Measurements from ENCODE around the gene ANKRD11. TPM values are rescaled to one million over a fixed set of nuclear protein-coding genes. Genes with fewer than 3 reads are reported as not detected.

Gene ANKRD11
- total RNA-seq, 1 experiment from 2014 or later = 99.4 TPM

DNA sequence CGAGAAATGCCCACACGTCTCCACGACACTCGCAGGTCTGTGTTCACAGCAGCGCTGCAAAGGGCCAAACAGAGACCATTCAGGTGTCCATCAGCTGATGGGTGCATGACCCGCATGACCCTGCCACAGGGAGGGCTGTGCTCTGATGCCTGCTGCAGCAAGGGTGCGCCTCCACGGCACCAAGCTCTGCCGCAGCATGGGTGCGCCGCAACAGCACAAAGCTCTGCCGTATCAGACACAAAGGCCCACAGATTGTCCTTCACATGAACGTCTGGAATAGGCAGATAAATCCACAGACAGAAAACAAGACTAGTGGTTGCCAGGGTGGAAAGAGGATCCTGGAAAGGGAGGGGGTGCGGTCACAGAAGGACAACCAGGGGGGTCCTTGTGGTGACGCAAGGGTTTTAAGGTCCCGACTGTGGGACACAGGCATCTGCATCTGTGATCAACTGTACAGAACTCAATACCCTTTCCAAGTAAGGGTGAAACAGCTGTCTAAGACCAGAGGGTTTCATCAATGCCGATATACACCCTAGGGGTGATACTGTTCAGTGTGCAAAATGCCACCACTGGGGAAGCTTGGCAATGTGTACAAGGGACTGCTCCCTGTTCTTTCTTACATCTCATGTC lies 121.0 kb downstream of the ANKRD11 start:
- intact Hi-C loops (cut with micrococcal nuclease; ENCODE audit: unreplicated experiment) (no loop called here), in situ Hi-C loops (cut with HindIII; ENCODE audit: low pct_unique_long_range_greater_than_20kb, low sequenced_read_pairs) (no loop called here)
- Histone ChIP-seq H3K4me3 (ENCODE audit: low read depth in 2 of 2, low read length in 2 of 2) (no peak overlapping the region), H3K36me3 (ENCODE audit: control insufficient read depth, insufficient read depth, low read length) (no peaks in the 10 kb centered on the region), H3K9me3 (ENCODE audit: control insufficient read depth, insufficient read depth, low read depth, low read length) (no peaks in the 10 kb centered on the region), H3K27ac (ENCODE audit: low read length) (0 out of 2 replicates have a peak overlapping the region, but pooled peaks have one; percentile 23), H3K4me1 (ENCODE audit: control insufficient read depth, insufficient read depth, low read length) (peaks cover 60% of the 10 kb centered on the region), H3K27me3 (ENCODE audit: control insufficient read depth, insufficient read depth, low read length) (no peaks in the 10 kb centered on the region)
- TF ChIP-seq, protein P1, sequence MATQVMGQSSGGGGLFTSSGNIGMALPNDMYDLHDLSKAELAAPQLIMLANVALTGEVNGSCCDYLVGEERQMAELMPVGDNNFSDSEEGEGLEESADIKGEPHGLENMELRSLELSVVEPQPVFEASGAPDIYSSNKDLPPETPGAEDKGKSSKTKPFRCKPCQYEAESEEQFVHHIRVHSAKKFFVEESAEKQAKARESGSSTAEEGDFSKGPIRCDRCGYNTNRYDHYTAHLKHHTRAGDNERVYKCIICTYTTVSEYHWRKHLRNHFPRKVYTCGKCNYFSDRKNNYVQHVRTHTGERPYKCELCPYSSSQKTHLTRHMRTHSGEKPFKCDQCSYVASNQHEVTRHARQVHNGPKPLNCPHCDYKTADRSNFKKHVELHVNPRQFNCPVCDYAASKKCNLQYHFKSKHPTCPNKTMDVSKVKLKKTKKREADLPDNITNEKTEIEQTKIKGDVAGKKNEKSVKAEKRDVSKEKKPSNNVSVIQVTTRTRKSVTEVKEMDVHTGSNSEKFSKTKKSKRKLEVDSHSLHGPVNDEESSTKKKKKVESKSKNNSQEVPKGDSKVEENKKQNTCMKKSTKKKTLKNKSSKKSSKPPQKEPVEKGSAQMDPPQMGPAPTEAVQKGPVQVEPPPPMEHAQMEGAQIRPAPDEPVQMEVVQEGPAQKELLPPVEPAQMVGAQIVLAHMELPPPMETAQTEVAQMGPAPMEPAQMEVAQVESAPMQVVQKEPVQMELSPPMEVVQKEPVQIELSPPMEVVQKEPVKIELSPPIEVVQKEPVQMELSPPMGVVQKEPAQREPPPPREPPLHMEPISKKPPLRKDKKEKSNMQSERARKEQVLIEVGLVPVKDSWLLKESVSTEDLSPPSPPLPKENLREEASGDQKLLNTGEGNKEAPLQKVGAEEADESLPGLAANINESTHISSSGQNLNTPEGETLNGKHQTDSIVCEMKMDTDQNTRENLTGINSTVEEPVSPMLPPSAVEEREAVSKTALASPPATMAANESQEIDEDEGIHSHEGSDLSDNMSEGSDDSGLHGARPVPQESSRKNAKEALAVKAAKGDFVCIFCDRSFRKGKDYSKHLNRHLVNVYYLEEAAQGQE (IDR thresholded peaks at IDR 0.05; ENCODE audit: insufficient read depth in 1 of 2, low read depth in 2 of 2, low read length in 1 of 2) = no peak
- TF ChIP-seq, protein P2, sequence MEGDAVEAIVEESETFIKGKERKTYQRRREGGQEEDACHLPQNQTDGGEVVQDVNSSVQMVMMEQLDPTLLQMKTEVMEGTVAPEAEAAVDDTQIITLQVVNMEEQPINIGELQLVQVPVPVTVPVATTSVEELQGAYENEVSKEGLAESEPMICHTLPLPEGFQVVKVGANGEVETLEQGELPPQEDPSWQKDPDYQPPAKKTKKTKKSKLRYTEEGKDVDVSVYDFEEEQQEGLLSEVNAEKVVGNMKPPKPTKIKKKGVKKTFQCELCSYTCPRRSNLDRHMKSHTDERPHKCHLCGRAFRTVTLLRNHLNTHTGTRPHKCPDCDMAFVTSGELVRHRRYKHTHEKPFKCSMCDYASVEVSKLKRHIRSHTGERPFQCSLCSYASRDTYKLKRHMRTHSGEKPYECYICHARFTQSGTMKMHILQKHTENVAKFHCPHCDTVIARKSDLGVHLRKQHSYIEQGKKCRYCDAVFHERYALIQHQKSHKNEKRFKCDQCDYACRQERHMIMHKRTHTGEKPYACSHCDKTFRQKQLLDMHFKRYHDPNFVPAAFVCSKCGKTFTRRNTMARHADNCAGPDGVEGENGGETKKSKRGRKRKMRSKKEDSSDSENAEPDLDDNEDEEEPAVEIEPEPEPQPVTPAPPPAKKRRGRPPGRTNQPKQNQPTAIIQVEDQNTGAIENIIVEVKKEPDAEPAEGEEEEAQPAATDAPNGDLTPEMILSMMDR (IDR thresholded peaks at IDR 0.05) = no peak
- no peak for TF ChIP-seq POLR2AphosphoS5 (IDR thresholded peaks at IDR 0.05; ENCODE audit: low read depth, low read length)
- TF ChIP-seq SIN3A (IDR thresholded peaks at IDR 0.05; ENCODE audit: borderline replicate concordance, insufficient read depth, low read depth, low read length) = no peak
- TF ChIP-seq TCF7L2 (IDR thresholded peaks at IDR 0.05; ENCODE audit: low read depth, low read length) = no peak
- CTCF ChIA-PET = interaction anchor here (0.6 kb wide), 1 partner anchor 76 kb away, joined by 5 read pairs; no protein-coding TSS in a partner anchor
- no peak for ATAC-seq
- DNase-seq (ENCODE audit: low read depth, low spot score) = no peak
- BruUV-seq (replicated peaks) = no TSS peak
- POLR2A ChIA-PET = no interaction called here

DNA sequence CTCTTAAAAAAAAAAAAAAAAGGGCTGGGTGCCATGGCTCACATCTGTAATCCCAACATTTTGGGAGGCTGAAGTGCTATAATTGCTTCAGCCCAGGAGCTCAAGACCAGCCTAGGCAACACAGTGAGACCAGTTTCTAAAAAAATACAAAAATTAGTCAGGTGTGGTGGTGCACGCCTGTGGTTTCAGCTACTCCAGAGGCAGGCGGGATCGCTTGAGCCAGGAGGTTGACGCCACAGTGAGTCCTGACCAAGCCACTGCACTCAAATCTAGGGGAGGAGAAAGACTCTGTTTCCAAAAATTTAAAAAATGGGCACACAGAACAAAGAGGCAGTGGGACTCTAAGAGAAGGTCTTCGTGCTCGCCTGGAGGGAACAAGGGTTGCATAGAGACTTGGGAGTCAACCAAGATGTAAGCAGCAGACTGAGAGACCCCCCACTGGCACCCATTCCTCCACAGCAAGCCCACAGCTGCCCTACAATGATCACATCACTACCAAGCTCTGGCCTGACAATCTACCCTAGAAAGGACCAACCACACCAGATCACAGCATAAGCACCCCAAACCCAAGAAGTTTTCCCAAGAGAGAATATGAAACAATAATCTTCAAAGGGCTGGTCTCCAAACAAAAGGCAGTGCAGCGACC lies 121.6 kb downstream of the ANKRD11 start:
- Histone ChIP-seq H3K4me3 (ENCODE audit: low read depth in 2 of 2, low read length in 2 of 2) (no peak overlapping the region), H3K27ac (ENCODE audit: low read length) (peak overlapping the region; percentile 3; the same call in 1 of the 2 replicates), H3K27me3 (ENCODE audit: control insufficient read depth, insufficient read depth, low read length) (no peaks in the 10 kb centered on the region), H3K36me3 (ENCODE audit: control insufficient read depth, insufficient read depth, low read length) (no peaks in the 10 kb centered on the region), H3K4me1 (ENCODE audit: control insufficient read depth, insufficient read depth, low read length) (peaks cover 60% of the 10 kb centered on the region), H3K9me3 (ENCODE audit: control insufficient read depth, insufficient read depth, low read depth, low read length) (no peaks in the 10 kb centered on the region)
- ATAC-seq = no peak
- in situ Hi-C loops (cut with HindIII; ENCODE audit: low pct_unique_long_range_greater_than_20kb, low sequenced_read_pairs) (no loop called here), intact Hi-C loops (cut with micrococcal nuclease; ENCODE audit: unreplicated experiment) (no loop called here)
- no TSS peak for BruUV-seq (replicated peaks)
- TF ChIP-seq SIN3A (IDR thresholded peaks at IDR 0.05; ENCODE audit: borderline replicate concordance, insufficient read depth, low read depth, low read length) = no peak
- TF ChIP-seq, protein P1 (IDR thresholded peaks at IDR 0.05; ENCODE audit: insufficient read depth in 1 of 2, low read depth in 2 of 2, low read length in 1 of 2) = no peak
- TF ChIP-seq, protein P2 (IDR thresholded peaks at IDR 0.05) = no peak
- no peak for TF ChIP-seq TCF7L2 (IDR thresholded peaks at IDR 0.05; ENCODE audit: low read depth, low read length)
- TF ChIP-seq POLR2AphosphoS5 (IDR thresholded peaks at IDR 0.05; ENCODE audit: low read depth, low read length) = no peak
- CTCF ChIA-PET = interaction anchor here (0.6 to 0.7 kb wide), 2 partner anchors 25 to 29 kb away, joined by 4 to 7 read pairs; no protein-coding TSS in a partner anchor
- no peak for DNase-seq (ENCODE audit: low read depth, low spot score)
- POLR2A ChIA-PET = no interaction called here

Measured in Panc1 (cell line).